GM21786 (cell line): ENCODE measurements around the gene PRPS1L1.

Source experiments
- ATAC-seq: cut with Tn5 transposase; IDR thresholded peaks from one replicate; pipeline ENCODE4 v1.9.1; 2021; ENCODE audit not compliant: unreplicated experiment

Gene PRPS1L1

DNA sequence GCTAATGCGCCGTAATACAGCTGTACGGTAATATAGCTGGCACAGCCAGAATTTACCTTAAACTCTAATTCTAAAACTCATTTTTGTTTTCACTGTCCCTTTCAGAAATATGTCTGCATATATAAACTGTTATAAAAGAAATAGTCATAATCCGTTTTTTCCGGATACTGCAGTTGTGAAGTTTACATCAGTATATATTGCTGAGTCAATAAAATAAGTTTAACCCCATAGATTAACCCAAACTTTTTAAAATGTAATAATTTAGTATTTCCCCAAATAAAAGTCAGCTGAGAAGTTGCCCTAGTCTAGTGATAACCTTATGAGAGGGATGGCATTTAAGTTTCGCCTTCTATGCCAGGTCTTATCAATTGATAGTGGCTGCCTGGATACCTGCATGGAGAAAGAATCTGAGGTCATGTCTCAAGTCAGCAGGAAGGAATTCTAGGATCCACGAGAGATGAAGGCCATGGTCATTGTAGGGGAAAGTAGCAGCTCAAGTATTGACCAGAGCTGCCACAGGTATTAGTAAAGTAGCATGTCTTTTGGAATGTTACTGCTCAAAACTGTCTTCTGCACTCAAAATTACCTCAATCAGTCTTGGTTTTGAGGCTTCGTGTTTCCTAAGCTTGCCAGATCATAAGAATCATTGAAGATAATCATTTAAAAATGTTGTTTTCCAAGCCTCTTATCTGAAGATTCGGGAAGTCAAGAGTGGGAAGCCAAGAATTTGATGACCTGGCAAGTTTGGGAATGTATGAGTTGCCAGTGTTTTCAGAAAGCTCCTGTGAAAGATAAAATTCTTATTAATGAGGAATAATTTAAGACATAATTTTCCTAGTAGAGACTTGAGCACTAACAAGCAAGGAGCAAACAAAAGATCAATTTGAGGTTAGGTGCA, 10.8 kb downstream of the PRPS1L1 start:
- ATAC-seq, result no peak

DNA sequence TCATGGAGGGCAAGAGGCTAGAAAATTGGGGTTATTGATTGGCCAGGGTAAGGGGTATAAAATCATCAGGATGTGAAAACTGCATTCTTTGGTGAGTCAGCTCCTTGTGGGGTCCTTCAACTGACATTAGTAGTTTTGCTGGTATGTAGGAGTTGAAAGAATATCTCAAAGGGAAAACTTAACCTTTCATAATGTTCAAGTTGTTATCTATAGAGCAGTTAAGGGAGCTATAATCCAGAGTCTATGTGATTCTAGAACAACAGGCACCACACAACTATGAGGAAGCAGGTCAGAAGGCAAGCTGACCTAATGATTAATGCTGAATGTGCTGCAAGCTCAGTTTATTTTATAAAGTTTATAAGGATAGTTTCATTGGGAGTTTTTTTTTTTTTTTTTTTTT, 13.7 kb downstream of the PRPS1L1 start:
- no peak for ATAC-seq

DNA sequence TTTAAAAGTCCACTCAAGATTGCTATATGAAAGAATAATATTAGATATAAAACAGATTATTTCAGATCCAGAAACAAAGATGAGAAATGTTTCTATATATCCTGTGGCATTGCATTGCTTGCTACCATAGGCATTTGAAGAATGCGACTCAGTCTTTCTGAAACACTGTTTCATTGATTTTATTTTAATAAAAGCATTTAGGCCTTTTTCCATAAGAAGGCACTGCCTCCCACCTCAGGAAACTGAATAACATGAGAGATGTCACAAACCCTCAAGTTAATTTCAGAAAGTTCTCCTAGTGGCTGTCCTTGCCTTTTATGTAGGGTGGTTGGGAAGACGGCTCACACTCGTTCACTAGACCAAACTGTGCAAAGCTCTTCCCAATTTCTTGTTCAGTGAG, 23.3 kb downstream of the PRPS1L1 start:
- ATAC-seq, result no peak

GRCh38 chr7:18003286-18003994, 24.2 kb downstream of the PRPS1L1 start:
- no peak for ATAC-seq

- ATAC-seq, result no peak
Measured at GRCh38 chr7:17998692-17999091, 29.0 kb downstream of the PRPS1L1 start.

DNA sequence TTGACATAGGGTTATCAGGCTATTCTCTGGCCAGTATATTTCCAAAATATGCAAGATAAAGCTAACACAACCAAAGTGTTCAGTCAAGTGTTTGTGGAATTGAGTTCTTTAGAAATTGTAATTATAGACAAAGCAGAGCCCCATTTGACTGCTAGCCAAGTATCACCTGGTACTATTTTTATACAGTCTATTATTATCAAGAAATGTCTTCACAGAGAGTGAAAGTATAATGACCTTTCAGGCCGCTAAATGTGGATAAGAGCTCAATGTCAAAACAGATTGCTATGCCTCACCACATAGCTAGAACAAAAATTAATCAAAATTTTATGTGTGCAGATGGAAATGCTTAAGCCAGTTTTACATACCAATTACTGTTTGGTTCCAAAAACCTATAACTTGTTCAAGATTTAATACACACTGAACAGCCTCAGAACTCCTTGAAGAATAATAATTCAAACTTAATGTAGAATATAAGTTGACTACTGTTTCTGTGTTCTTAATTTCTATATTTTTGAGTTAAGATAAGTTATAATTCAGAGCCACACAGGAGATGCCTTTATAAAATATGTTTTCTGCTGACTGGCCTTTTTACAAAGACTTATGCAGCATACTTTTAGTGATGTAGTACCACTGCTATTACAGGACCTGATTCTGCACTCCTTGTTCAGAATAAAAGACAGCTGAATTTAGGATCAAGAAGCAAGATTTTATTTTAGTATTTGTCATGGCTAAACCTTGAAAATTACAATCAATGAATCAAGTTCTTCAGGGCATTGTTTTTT, 31.0 kb downstream of the PRPS1L1 start:
- ATAC-seq, result no peak

DNA sequence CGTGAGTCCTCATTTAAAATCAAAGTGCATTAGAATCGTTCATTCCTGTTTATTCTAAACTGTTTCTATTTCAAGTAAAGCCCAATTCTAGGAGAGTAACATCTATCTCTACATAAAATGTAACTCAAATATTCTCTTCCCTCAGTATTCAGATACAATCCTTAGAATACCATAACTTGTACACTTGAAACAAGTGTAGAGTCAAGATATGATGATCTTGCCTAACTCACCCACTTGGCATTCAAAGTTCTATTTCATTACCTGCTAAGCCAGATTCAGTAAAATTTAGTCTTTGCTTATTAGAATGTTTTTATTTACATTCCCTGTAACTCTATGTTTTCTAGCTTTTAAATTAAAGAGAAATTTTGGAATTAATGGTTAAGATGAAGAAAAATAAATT, 31.6 kb downstream of the PRPS1L1 start:
- ATAC-seq, result no peak

- no peak for ATAC-seq
Measured at GRCh38 chr7:17994079-17994850, 33.4 kb downstream of the PRPS1L1 start.

DNA sequence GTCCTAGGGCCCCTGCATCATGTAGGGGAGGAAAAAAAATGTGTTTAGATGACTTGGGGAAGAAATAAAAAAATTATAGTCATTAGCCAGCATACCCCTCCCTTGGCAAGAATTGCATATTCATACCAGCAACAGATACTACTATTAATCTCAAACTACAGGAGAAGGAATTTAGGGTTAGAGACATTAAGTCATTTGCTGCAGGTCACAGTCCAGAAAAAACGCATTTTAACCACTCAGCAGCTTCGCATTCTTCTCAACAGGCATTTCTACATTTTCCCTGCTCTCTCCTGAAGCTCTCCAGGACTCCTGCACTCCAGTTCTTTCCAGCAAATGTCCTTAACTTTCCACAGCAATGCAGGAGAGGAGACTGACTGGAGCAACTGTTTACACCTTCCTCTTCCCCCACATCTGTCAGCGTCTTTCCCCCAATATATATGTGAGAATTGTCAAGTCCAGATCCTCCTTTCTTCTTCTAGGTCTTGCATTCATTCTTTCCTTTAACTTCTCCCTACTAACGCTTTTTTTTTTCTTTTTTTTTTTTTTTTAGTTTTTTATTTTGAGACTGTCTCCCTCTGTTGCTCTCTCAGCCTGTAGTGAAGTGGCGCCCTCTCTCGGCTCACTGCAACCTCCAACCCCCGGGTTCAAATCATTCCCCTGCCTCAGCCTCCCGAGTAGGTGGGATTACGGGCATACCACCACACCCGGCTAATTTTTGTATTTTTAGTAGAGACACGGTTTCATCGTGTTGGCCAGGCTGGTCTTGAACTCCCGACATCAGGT, 35.6 kb downstream of the PRPS1L1 start:
- ATAC-seq, result no peak

- no peak for ATAC-seq
Measured at GRCh38 chr7:17990761-17991160, 36.9 kb downstream of the PRPS1L1 start.

GRCh38 chr7:17989546-17989945, 38.1 kb downstream of the PRPS1L1 start:
- ATAC-seq, result no peak

DNA sequence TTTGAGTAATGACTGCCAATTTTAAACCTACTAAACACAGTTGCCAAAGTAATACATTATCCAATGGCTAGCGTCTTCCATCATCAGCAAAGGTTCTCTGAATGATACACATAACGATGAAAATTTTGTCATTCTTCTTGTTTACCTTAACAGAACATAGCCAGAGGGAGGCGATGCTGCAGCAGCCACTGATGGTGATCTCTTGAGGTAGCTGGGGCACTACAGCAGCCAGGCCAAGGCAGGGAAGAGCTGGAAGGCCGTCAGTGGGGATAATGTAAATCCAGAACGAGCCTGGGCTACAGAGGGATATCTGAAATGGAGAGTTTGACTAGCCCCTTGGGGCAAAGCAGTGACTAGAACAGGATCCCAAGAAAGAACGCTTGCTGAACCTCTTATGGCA, 38.8 kb downstream of the PRPS1L1 start:
- no peak for ATAC-seq

DNA sequence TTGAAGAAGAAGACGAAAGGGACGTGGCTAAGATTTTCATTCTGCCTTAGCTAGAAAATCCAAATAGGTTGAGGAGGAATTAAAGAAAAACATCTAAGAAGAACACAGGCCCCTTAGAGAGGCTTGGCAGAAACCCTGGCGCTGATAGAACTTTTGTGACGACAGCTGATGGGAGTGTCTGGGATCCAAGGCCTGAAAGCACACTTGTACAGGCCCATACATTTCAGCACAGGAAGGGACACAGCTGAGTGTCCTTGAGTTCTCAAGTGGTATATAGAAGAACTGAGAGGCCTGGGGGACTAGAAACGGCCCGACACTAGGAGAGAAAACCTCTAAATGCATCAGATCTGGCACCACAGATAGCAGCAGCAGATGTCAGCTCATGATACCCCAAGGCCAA, 39.5 kb downstream of the PRPS1L1 start:
- ATAC-seq, result no peak

DNA sequence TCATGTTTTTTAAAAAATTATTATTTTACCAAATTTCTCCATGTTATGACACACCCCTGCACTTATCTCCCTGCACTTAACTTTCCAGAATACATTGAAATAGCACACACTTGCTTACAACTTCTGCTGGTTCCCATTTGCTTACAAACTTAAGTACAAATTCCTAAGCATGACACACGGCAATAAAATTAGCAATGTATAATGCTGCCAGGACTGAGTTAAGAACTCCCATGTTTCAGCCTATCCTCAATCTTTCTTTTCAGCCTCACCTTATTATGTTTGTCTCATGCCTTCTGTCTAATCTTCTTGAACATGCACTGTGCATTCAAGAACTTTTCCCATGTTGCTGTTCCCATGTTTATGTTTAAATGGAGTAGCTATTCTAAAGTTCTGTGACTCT, 40.8 kb downstream of the PRPS1L1 start:
- ATAC-seq, result no peak

DNA sequence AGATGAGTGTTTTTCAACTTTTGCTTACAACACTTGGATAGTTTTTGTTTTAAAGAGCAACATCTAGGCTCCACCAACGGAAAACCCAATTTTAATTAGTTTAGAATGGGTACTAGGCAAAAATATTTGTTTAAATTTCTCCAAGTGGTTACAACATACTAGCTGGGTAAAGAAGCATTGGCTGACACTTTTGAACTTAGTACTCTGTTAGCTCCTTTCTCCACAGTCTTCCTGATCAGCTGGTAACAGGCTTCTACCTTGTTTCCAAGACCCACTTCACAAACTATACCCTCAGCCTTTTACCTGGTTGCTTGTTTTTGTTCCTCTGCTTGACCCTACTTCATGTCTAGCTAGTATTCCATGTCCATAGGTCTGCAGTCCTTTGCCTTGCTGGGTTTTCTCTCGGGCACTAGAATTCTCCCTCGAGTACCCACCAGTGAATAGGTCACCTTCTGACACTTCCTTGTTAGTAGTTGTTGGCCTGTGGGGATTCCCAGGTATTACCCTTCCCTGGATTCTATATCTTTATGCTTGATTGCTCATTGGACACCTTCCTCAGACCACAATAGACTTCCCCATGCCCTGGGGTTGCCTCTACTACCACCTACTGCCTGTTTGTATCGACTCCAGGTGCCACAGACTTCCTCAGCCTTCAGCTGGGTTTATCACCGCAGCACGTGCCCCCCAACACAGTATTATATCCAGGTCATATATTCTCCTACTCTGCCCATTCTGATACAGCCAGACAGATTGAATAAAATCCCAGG, 42.0 kb downstream of the PRPS1L1 start:
- no peak for ATAC-seq

GRCh38 chr7:17984288-17984687, 43.4 kb downstream of the PRPS1L1 start:
- no peak for ATAC-seq

DNA sequence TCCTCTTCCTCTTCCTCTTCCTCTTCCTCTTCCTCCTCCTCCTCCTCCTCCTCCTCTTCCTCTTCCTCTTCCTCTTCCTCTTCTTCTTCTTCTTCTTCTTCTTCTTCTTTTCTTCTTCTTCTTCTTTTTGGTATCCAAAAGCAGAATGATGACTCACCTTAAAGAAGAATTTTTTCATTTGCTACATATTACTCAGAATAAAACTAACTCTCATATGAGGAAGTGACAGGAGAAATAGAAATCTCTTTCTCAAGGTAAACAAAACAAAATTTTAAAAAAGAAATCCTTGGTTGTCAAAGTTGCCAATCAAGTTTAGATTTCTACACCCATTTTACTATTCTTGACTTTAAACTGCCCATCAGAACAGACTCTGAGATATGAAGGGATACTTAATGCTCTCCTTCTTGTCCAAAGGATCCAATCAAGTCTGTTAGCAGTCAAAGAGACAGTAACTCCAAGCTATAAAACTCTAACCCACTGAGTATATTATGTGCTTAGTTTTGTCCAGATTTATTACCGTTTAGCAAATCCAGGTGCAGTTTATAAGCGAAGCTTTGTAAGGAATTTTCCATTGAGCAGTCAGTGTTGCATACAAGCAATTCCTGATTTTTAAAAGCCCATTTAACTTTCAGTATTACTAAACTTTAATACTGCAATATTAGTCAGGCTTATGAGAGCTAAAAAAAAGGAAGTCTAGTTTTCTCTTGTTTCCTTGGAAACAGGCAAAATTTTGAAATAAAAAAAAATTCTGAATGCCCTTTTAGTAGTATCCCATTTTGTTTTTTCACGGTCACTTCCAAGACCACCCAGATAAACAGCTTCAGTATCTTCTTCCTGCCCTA, 44.2 kb downstream of the PRPS1L1 start:
- no peak for ATAC-seq

GRCh38 chr7:17976952-17977351, 50.7 kb downstream of the PRPS1L1 start:
- ATAC-seq, result no peak
